Hepatocyte (in vitro differentiated cells): Measurements from ENCODE around the gene NCMAP.

ENCODE experiments used
- CTCF ChIP-seq: fragments of 200-600 bp; sonication (generic); IDR thresholded peaks from 2 replicates; pipeline ENCODE4 v1.5.1; 2016; ENCODE audit warnings: antibody characterized with exemption, mild to moderate bottlenecking; ENCODE audit not compliant: poor library complexity
- EZH2 ChIP-seq: fragments of 200-600 bp; sonication (generic); IDR thresholded peaks from 2 replicates; pipeline ENCODE4 v1.6.1; 2016; ENCODE audit warnings: antibody characterized with exemption, mild to moderate bottlenecking, borderline replicate concordance

DNA sequence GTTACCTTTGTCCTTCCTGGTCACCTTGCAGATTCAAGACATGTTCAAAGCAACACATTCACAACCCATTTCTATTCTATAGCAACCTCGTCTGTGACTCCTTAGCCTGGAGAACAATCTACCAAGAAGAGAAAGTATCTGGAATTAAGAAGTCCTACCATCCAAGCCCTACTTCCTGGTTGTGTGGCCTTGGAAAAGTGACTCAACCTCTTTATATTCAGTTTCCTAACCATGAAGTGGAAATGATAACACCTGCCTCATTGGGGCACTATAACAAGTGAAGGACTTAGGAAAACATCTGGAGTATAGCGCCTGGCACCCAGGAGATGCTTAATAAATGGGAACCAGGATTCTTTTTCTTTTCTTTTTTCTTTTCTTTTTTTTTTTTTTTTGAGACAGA is 50.7 kb downstream of the NCMAP start:
- TF ChIP-seq CTCF (no peak), EZH2 (no peak)
